Measurements from ENCODE around the gene RTP3.

- TF ChIP-seq CTCF (IDR thresholded peaks at IDR 0.05) (no peak), POLR2A (IDR thresholded peaks at IDR 0.05) (no peak)
These were observed 3.2 kb downstream of the RTP3 start for GRCh38 chr3:46500656-46501635.

Data from adrenal gland (tissue), 5 donors.